Caki2 (cell line): ENCODE measurements around the gene BMP7. TPM values are rescaled to one million over a fixed set of nuclear protein-coding genes. Genes with fewer than 3 reads are reported as not detected.

Experiments
- DNase-seq: peaks from one replicate; pipeline ENCODE4 v3.0.0-alpha.2; 2015; ENCODE audit warnings: low read depth
- in situ Hi-C: cut with HindIII; loops from 2 replicates; pipeline ENCODE4 v1.10.0; 2016; ENCODE audit warnings: low sequenced_read_pairs, low pct_unique_long_range_greater_than_20kb, mixed read lengths
- total RNA-seq: library from RNA; depleted of rRNA; stranded (reverse); fragments of >200 nt; shearing (Covaris generic); gene quantifications from 2 replicates; pipeline ENCODE4 v1.2.3, GENCODE V29; 2014; ENCODE audit warnings: low replicate concordance

The BMP7 gene
- total RNA-seq, 1 experiment from 2014 or later: 0.24 TPM

- in situ Hi-C loops: no loop called here
These were observed 44.4 kb downstream of the BMP7 start for GRCh38 chr20:57221916-57222630.

GRCh38 chr20:57220337-57221145 lies 45.9 kb downstream of the BMP7 start:
- in situ Hi-C loops: no loop called here
- DNase-seq: no peak

More at GRCh38 chr20:57221916-57222630, 44.4 kb downstream of the BMP7 start:
- DNase-seq: no peak

- in situ Hi-C loops: no loop called here
- DNase-seq: no peak
These were observed 47.3 kb downstream of the BMP7 start for GRCh38 chr20:57219071-57219677.

- DNase-seq: no peak
- in situ Hi-C loops: no loop called here
These were observed 48.0 kb downstream of the BMP7 start for GRCh38 chr20:57218489-57218888.

- no peak for DNase-seq
- in situ Hi-C loops: no loop called here
These were observed 48.6 kb downstream of the BMP7 start for GRCh38 chr20:57217802-57218201.

DNA sequence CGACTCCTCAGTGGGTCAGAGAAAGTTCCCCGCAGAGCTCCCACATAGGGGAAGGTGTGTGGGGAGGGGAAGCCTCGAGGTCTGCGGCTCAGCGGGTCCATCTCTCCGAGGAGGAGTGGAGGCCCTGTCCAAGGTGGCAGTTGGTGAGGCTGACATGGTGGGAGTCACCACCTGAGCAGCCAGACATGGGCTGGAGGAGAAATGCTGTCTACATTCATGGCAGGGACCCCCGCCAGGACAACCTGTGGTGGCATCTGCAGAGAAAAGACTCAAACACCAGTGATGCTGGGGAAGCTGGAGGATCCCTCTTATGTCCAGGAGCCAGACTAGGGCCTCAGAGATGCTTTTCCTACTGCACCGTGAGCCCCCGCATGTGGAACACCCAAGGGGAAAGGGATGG lies 49.8 kb downstream of the BMP7 start:
- DNase-seq: no peak
- in situ Hi-C loops: no loop called here

- in situ Hi-C loops: no loop called here
These were observed 50.5 kb downstream of the BMP7 start for GRCh38 chr20:57215826-57216471.

DNA sequence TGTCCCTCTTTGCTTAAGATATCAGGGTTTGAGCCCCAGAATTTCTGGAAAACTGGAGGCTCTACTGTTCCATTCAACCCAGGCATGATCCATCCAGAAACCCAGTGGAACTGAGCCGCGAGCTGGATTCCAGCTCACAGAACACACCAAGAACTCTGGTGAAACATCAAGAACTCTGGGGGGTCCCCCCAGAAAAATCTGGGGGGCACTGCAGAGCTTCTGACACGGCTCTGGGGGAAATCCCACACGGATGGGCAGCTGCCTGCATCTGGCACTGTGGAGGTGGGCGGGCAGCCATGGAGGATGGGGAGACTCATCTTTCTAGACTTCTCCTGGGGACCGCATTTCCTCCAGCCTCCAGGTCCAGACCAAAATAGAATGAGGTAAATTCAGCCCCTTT lies 51.0 kb downstream of the BMP7 start:
- no peak for DNase-seq
- in situ Hi-C loops: no loop called here

More at GRCh38 chr20:57215826-57216471, 50.5 kb downstream of the BMP7 start:
- no peak for DNase-seq

DNA sequence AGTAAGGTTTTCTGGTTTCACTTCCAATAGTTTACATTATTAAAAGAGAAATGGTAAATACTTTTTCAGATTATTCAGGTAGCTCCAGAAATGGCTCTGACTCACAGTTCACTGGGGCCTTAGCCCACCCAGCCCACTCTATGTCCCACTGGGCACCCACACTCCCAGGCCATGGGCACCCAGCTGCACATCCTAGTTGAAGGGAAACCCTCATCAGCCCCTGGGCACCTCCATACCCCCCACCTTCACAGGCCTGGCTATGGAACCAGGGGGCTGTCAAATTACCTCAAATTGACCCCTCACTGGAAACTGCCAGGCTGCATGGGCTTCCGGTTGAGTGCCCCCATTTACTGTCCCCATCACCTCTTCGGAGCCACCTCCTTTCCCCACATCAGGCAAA lies 51.5 kb downstream of the BMP7 start:
- no peak for DNase-seq
- in situ Hi-C loops: no loop called here

DNA sequence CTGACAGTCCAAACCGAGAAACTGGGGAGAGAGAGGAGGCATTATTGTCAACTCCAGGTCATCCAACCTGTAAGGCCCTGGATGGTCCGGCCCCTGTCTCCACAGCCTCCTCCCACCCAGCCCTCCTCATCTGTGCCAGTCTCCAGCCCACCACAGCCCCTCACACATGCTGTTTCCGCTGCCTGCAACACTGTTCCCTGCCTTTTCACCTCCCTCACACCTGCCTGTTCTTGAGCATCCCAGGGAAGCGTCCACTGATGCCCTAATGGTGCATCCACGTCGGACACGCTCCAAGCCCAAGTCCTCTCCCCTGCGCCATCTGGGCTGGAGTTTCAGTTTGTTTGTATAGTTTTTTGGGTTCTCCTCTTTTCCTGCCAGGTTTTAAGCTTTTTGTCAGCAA lies 52.0 kb downstream of the BMP7 start:
- no peak for DNase-seq
- in situ Hi-C loops: no loop called here

- no peak for DNase-seq
- in situ Hi-C loops: no loop called here
These were observed 52.5 kb downstream of the BMP7 start for GRCh38 chr20:57213924-57214323.

- no peak for DNase-seq
- in situ Hi-C loops: no loop called here
These were observed 53.1 kb downstream of the BMP7 start for GRCh38 chr20:57213291-57213690.

DNA sequence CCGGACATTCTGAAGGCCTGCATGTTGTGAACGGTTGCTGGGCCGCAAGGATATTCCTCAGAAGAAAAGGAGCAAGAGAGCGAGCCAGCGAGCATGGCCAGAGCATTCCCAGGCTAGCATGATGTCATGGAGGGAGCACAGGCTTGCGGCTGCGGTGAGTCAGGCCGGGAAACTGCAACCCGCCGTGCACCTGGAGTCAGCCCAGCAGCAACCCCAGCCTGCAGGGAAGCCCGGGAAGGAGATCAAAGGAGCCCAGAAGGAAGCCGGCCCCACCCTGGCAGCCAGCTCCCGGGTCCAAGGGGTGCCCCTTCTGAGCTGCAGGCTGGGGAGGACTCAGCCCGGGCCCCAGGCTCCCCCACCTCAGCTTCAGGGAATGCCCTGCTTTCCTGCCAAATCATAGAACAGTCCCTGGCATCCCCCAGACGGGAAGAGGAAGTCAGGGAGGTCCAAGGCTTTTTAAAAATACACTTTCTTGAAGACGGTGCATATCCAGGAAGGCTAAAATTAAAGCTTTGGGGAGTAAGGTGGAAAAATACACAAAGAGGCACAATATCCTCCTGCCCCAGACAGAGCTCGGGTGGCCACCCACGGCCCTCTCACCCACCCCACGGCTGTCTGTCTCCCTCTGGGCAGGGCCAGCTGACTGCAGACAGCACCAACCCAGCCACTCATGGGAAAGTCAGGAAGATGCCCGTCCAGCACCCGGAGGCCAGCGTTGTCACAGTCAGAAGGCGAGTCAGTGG lies 53.7 kb downstream of the BMP7 start:
- peak; percentile 65 for DNase-seq
- in situ Hi-C loops: no loop called here

GRCh38 chr20:57211908-57212533 lies 54.4 kb downstream of the BMP7 start:
- no peak for DNase-seq
- in situ Hi-C loops: no loop called here

- in situ Hi-C loops: no loop called here
These were observed 55.0 kb downstream of the BMP7 start for GRCh38 chr20:57211406-57211805.

GRCh38 chr20:57210911-57211280 lies 55.5 kb downstream of the BMP7 start:
- in situ Hi-C loops: no loop called here
- DNase-seq: no peak

More at GRCh38 chr20:57211406-57211805, 55.0 kb downstream of the BMP7 start:
- no peak for DNase-seq

- no peak for DNase-seq
- in situ Hi-C loops: no loop called here
These were observed 56.2 kb downstream of the BMP7 start for GRCh38 chr20:57210054-57210910.
